ENCODE results near the gene PRDX3. TPM values are rescaled to one million over a fixed set of nuclear protein-coding genes. Genes with fewer than 3 reads are reported as not detected.

Gene PRDX3
- total RNA-seq, 2 donors from 2014 or later = 147 to 156 TPM

DNA sequence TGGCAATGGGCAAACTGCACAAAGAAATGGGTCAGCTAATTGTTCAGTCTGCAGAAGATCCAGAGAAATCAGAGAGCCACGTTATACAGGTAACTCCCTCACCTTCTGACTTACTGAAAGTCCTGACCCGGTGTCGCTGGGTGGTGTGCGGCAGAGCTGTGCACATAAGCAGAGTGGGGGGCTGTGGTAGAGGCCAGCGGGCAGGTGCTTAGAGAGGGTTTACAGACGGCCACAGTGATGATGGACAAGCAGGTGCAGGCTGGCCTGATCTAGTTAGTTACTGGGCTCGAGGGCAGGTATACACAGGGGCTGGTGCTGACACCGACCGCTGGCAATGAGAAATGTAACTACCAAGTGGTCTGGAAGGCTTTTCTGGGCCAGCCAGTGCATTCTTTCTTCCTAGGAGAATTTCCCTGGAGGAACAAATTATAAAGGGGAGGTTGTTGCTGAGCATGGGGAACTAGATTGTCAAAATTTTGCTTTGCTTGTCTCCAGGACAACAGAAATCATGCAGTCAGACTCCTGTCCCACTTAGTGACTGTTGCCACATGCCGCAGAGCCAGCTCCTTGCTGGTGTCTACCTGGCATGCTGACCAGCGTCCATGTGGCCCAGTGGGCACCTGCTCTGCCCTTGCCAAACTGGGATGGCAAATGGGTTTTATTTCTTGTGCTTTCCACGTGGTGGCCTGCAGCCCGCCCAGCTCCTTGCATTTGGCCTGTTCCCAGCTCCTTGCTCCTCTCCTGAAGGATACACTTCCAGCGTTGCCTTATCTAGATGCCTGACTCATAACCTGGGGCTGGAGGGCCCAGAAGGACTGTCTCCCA is 45.9 kb downstream of the PRDX3 start:
- H3K9me3 ChIP-seq = no peaks in the 10 kb centered on the region
- H3K36me3 ChIP-seq = no peaks in the 10 kb centered on the region
- no peaks in the 10 kb centered on the region for H3K4me1 ChIP-seq
- H3K9ac ChIP-seq (ENCODE audit: low read depth in 2 of 2, low read length in 2 of 2) = no peak overlapping the region
- DNase-seq = no peak
- TF ChIP-seq, protein P1, sequence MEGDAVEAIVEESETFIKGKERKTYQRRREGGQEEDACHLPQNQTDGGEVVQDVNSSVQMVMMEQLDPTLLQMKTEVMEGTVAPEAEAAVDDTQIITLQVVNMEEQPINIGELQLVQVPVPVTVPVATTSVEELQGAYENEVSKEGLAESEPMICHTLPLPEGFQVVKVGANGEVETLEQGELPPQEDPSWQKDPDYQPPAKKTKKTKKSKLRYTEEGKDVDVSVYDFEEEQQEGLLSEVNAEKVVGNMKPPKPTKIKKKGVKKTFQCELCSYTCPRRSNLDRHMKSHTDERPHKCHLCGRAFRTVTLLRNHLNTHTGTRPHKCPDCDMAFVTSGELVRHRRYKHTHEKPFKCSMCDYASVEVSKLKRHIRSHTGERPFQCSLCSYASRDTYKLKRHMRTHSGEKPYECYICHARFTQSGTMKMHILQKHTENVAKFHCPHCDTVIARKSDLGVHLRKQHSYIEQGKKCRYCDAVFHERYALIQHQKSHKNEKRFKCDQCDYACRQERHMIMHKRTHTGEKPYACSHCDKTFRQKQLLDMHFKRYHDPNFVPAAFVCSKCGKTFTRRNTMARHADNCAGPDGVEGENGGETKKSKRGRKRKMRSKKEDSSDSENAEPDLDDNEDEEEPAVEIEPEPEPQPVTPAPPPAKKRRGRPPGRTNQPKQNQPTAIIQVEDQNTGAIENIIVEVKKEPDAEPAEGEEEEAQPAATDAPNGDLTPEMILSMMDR (IDR thresholded peaks at IDR 0.05) = no peak
- no peak overlapping the region for H3K4me3 ChIP-seq
- intact Hi-C loops (cut with DNase I) = no loop called here
- no peaks in the 10 kb centered on the region for H3K27me3 ChIP-seq
- no peak overlapping the region for H3K27ac ChIP-seq

GRCh38 chr10:119131512-119132240 is 46.9 kb downstream of the PRDX3 start:
- H3K27ac ChIP-seq = peak overlapping the region; percentile 60
- no peaks in the 10 kb centered on the region for H3K27me3 ChIP-seq
- DNase-seq = peak; percentile 22
- H3K4me3 ChIP-seq = peak overlapping the region; percentile 4
- H3K9ac ChIP-seq (ENCODE audit: low read depth in 2 of 2, low read length in 2 of 2) = no peak overlapping the region
- H3K4me1 ChIP-seq = no peaks in the 10 kb centered on the region
- intact Hi-C loops (cut with DNase I) = no loop called here
- no peaks in the 10 kb centered on the region for H3K36me3 ChIP-seq
- H3K9me3 ChIP-seq = no peaks in the 10 kb centered on the region
- TF ChIP-seq, protein P1 (IDR thresholded peaks at IDR 0.05) = no peak

- H3K27ac ChIP-seq = no peak overlapping the region
- no peaks in the 10 kb centered on the region for H3K9me3 ChIP-seq
- intact Hi-C loops (cut with DNase I) = no loop called here
- DNase-seq = no peak
- H3K4me1 ChIP-seq = no peaks in the 10 kb centered on the region
- no peaks in the 10 kb centered on the region for H3K27me3 ChIP-seq
- no peak overlapping the region for H3K9ac ChIP-seq (ENCODE audit: low read depth in 2 of 2, low read length in 2 of 2)
- no peak overlapping the region for H3K4me3 ChIP-seq
- no peaks in the 10 kb centered on the region for H3K36me3 ChIP-seq
- TF ChIP-seq, protein P1 (IDR thresholded peaks at IDR 0.05) = no peak
Observed at GRCh38 chr10:119129721-119130120, 48.9 kb downstream of the PRDX3 start.

DNA sequence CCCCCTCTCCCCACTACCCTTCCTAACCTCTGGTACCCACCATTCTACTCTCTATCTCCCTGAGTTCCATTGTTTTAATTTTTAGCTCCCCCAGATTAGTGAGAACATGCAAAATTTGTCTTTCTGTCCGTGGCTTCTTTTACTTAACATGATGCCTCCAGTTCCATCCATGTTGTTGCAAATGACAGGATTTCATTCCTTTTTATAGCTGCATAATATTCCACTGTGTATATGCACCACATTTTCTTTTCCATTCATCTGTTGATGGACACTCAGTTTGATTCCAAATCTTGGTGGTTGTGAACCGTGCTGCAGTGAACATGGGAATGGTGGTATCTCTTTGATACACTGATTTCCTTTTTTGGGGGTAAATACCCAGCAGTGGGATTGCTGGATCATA is 52.7 kb downstream of the PRDX3 start:
- H3K9ac ChIP-seq (ENCODE audit: low read depth in 2 of 2, low read length in 2 of 2) = no peak overlapping the region
- H3K9me3 ChIP-seq = no peaks in the 10 kb centered on the region
- intact Hi-C loops (cut with DNase I) = no loop called here
- no peak for DNase-seq
- no peaks in the 10 kb centered on the region for H3K27me3 ChIP-seq
- H3K27ac ChIP-seq = no peak overlapping the region
- H3K36me3 ChIP-seq = no peaks in the 10 kb centered on the region
- H3K4me1 ChIP-seq = no peaks in the 10 kb centered on the region
- H3K4me3 ChIP-seq = no peak overlapping the region
- TF ChIP-seq, protein P1 (IDR thresholded peaks at IDR 0.05) = no peak

DNA sequence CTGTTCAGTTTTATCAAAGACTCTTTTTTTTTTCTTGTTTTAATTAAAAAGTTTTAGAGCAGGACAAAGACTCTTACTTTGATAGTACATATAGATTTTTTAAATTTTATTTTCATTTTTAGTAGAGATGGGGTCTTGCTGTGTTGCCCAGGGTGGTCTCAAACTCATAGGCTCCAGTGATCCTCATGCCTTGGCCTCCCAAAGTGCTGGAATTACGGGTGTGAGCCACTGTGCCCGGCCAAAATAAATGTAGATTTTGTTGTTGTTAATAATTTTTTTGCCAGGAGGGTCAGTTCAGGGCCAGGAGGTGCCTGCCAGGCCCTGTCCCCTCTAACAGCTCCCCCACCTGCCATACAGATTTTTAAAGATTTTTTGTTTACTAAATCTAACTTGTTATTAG is 57.7 kb downstream of the PRDX3 start:
- Histone ChIP-seq H3K27ac (no peak overlapping the region), H3K27me3 (no peaks in the 10 kb centered on the region), H3K36me3 (no peaks in the 10 kb centered on the region), H3K4me1 (no peaks in the 10 kb centered on the region), H3K9ac (ENCODE audit: low read depth in 2 of 2, low read length in 2 of 2) (no peak overlapping the region), H3K9me3 (no peaks in the 10 kb centered on the region), H3K4me3 (no peak overlapping the region)
- no peak for DNase-seq
- intact Hi-C loops (cut with DNase I) = no loop called here
- TF ChIP-seq, protein P1 (IDR thresholded peaks at IDR 0.05) = no peak

Measured in colonic mucosa (tissue), 4 donors.